ENCODE measurements around the gene C22orf31.
"Not testable (repeated sequence)": the region's sequence is repeated elsewhere in the genome, so short reads cannot be mapped to it uniquely, and the experiment has no call there.

- TF ChIP-seq CEBPB (IDR thresholded peaks at IDR 0.05; ENCODE audit: low read depth); ZFX (IDR thresholded peaks at IDR 0.05); REST (IDR thresholded peaks at IDR 0.05; ENCODE audit: low read depth): not testable (repeated sequence)
These were observed 21.9 kb downstream of the C22orf31 start for GRCh38 chr22:29039684-29040083.

All from HCT116 (cell line).